GM19395 (cell line): ENCODE measurements around the gene DYNLT2B.
"Not testable (repeated sequence)": the region's sequence is repeated elsewhere in the genome, so short reads cannot be mapped to it uniquely, and the experiment has no call there.

Experiments
- ATAC-seq: cut with Tn5 transposase; IDR thresholded peaks from one replicate; pipeline ENCODE4 v1.9.1; 2021; ENCODE audit warnings: mild to moderate bottlenecking, moderate library complexity; ENCODE audit not compliant: unreplicated experiment

Gene DYNLT2B

DNA sequence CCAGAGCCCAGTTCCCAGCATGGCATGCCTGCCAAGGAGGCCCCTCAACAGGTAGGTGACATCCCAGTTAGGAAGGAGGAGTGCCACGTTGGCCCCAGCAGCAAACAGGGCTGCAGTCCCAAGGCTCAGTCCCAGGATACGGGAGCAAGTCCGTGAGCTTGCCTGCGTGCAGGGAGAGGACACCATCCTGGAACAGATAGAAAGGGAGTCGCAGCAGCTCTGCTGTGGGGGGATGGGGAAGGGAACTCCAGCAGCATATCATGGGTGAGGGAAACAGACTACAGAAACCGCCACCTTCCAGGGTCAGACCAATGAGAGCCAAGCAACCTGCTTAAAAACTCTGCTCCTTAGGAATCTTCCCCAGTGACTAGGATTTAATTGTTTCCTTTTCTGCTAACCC is 9.4 kb upstream of the DYNLT2B start:
- ATAC-seq, result no peak

- ATAC-seq, result no peak
Observed at GRCh38 chr3:196326936-196327335, 8.9 kb upstream of the DYNLT2B start.

DNA sequence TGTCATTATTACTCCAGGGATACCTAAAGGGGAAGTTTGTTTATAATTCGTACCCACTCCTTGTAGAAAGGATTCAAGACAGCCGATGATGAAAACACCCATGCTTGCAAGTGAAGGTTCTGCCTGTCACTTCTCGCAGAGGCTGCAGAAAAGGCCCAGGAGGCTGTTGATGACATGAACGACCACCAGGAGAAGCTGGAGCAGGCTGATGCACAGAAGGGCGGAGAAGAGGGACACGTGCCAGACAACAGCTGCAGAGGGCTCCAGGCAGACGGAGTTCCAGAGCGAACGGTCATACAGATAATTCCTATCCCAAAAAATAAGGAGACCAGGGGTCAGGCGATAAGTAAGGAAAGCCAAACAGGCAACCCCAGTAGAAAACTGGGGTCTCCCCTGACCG is 5.7 kb upstream of the DYNLT2B start:
- no peak for ATAC-seq

GRCh38 chr3:196323016-196323415 is 5.0 kb upstream of the DYNLT2B start:
- ATAC-seq, result no peak

- no peak for ATAC-seq
Observed at GRCh38 chr3:196321162-196321561, 3.1 kb upstream of the DYNLT2B start.

DNA sequence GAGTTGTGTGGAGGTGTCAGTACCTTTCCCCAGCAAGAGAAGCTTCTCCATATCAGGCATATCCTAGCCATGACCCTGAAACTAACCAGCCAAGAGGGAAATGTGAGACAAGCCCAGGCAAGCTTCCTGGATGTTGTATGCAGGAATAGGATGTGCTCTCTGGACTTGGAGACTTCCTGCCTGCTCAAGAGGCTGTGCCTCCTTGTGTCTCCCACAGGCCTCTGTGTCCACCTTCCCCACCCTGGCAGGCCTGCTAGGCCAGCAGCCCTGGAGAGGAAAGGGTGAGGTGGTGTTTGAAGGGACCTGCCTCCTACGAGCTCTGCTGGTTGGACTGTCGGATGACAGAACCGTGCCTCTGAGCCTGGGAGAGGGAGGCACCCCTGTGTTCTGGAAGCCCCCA is 2.1 kb upstream of the DYNLT2B start:
- ATAC-seq, result no peak

DNA sequence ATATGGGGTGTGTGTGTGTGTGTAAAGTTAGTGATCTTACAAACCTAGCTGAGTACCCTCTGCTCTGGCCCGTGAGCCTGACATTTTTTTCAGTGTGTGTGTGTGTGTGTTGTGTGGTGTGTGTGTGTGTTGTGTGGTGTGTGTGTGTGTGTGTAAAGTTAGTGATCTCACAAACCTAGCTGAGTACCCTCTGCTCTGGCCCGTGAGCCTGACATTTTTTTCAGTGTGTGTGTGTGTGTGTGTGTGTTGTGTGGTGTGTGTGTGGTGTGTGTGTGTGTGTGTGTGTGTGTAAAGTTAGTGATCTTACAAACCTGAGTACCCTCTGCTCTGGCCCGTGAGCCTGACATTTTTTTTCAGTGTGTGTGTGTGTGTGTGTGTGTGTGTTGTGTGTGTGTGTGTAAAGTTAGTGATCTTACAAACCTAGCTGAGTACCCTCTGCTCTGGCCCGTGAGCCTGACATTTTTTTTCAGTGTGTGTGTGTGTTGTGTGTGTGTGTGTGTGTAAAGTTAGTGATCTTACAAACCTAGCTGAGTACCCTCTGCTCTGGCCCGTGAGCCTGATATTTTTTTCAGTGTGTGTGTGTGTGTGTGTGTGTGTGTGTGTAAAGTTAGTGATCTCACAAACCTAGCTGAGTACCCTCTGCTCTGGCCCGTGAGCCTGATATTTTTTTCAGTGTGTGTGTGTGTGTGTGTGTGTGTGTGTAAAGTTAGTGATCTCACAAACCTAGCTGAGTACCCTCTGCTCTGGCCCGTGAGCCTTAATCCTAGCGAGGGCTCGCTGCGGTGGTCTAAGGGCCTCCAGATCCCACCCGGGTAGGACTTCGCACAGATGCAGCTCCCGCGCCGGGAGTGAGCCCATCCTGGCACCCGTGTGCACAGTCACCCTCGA is 997 bp downstream of the DYNLT2B start:
- ATAC-seq, result peak; percentile 39

DNA sequence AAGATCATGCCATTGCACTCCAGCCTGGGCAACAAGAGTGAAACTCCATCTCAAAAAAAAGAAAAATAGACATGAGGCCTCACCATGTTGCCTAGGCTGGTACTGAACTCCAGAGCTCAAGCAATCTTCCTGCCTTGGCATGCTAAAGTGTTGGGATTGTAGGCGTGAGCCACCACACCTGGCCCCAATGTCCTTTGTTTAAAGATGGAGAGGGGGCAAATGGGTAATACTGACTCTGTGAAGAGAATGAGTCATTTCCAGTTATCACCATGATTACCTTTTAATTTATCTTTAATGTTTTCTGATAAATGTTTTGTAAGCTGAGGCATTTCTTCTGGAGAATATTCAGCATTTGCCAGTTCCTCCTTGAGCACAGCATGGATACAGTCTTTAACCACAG is 2.2 kb downstream of the DYNLT2B start:
- no peak for ATAC-seq

DNA sequence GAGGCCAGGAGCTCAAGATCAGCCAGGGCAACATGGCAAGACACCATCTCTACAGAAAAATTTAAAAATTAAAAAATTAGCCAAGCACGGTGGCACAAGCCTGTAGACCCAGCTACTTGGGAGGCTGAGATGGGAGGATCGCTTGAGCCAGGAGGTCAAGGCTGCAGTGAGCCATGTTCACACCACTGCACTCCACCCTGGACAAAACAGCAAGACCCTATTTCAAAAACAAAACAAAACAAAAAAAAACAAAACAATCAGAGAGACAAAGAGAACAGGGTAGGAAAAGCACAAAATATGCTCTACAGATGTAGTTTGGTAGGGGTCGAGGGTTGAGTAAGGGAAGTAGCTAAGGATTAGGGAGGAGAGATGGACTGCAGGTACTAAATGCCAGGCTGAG is 3.4 kb downstream of the DYNLT2B start:
- ATAC-seq, result no peak

GRCh38 chr3:196314086-196314485 is 4.0 kb downstream of the DYNLT2B start:
- ATAC-seq, result not testable (repeated sequence)

DNA sequence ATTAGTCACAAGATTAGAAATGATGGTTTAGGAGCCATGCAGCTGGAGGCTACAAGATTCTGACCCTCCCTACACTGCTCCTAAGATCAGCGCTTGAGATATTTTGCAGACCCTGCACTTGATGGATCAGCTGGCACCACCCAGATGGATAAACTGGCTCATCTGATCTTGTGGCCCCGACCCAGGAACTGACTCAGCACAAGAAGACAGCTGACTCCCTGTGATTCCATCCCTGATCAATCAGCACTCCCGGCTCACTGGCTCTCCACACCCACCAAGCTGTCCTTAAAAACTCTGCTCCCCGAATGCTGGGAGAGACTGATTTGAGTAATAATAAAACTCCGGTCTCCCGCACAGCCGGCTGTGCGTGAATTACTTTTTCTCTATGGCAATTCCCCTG is 15.1 kb downstream of the DYNLT2B start:
- not testable (repeated sequence) for ATAC-seq

DNA sequence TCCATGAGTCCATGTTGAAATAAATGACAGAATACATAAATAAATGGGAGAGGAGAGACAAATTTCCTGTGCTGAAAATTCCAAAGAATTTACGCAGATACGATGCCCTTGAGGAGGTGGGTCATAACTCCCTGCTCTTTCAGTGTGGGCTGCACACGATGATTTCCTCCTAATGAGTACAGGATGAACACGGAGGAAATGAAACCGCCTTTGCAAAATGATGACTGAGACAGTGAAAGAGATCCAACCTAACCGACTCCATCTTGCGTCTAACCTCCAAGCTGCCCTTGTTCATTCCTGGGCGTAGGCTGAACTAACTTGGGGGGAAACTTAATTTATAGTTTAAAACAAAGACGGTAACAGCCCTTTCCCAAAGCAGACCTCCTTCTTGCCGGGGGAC is 15.5 kb downstream of the DYNLT2B start:
- ATAC-seq, result not testable (repeated sequence)

DNA sequence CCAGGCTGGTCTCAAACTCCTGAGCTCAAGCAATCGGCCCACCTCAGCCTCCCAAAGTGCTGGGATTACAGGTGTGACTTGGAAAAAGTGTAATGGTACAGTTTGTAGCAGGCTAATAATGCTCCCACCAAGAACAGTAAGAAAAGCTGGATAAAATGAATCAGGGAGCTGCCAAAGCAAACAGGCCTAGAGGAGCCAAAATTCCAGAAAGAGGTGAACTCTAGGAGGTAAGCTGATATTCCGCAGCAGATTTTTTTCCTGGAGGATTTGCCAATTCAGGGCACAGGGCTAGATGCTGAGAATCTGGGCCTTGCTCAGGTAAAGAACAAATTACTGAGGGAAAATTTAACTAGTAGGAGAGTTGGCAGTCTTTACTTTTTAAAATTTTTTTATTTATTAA is 19.5 kb downstream of the DYNLT2B start:
- no peak for ATAC-seq

DNA sequence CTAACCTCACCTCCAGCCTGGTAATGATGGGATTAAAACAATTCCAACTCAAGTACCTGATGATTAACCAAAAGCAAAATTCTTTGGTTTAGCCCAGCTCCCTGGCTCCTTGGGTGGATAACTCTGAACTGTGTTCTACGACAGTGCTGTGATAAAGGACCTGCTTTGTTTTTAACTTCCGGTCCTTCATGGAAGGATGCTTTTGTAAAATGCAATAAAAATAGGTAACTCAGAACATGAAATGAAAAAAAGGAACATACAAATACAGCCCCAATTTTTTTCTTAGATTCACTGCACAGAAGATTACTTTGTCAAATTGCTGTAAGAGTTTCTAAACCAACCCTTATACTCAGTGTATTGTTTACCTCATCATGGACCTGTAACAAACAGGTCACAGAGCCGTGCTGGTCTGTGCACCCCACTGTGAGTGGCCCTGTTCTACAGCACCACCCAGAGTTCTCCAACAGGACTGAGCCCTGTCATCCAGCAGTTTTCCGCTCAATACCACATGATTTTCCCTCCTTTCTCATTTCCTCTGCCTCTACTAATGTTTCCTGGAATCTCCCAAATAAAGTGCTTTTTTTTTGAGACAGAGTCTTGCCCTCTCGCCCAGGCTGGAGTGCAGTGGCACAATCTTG is 25.6 kb downstream of the DYNLT2B start:
- ATAC-seq, result no peak

- peak; percentile 26 for ATAC-seq
Observed at GRCh38 chr3:196288141-196288460, 29.9 kb downstream of the DYNLT2B start.

- peak; percentile 81 for ATAC-seq
Observed at GRCh38 chr3:196287440-196288140, 30.4 kb downstream of the DYNLT2B start, which contains the start of gene PCYT1A. Gene PCYT1A (minus strand): TSS chr3:196287726. CDS start chr3:196270531, 17,195 bp downstream.

- no peak for ATAC-seq
Observed at GRCh38 chr3:196287090-196287439, 31.0 kb downstream of the DYNLT2B start.

- no peak for ATAC-seq
Observed at GRCh38 chr3:196284396-196284795, 33.6 kb downstream of the DYNLT2B start.

DNA sequence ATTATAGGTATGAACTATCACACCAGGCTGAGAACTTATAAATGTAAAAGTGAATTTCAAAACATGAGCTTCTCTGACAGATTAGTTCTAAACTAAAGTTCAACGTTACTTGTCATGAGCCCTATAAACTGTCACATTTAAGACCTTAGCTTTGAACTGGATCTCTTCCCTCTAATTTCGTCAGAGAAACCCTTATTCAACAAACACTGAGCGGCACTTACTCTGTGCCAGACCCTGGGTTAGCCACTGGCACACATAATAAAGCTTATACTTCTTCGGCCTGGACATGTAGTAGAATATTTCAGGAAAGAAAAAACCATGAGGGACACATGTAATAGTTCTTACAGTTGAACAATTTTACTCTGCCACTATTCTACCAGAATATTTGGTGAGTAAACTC is 36.1 kb downstream of the DYNLT2B start:
- ATAC-seq, result no peak

GRCh38 chr3:196280689-196281440 is 37.2 kb downstream of the DYNLT2B start:
- no peak for ATAC-seq

- peak; percentile 11 for ATAC-seq
Observed at GRCh38 chr3:196275126-196275525, 42.9 kb downstream of the DYNLT2B start.
